Loucy (cell line): ENCODE measurements around the gene STAB2.

Experiments used
- CTCF ChIP-seq: fragments of 200-600 bp; sonication (generic); conservative IDR thresholded peaks from 2 replicates; pipeline ENCODE4 v1.5.1; 2014; ENCODE audit warnings: mild to moderate bottlenecking, antibody characterized with exemption, low read length
- EZH2phosphoT487 ChIP-seq: fragments of 200-600 bp; IDR thresholded peaks from 2 replicates; pipeline ENCODE4 v1.6.1; 2018; ENCODE audit warnings: antibody characterized with exemption, mild to moderate bottlenecking, moderate library complexity, borderline replicate concordance

DNA sequence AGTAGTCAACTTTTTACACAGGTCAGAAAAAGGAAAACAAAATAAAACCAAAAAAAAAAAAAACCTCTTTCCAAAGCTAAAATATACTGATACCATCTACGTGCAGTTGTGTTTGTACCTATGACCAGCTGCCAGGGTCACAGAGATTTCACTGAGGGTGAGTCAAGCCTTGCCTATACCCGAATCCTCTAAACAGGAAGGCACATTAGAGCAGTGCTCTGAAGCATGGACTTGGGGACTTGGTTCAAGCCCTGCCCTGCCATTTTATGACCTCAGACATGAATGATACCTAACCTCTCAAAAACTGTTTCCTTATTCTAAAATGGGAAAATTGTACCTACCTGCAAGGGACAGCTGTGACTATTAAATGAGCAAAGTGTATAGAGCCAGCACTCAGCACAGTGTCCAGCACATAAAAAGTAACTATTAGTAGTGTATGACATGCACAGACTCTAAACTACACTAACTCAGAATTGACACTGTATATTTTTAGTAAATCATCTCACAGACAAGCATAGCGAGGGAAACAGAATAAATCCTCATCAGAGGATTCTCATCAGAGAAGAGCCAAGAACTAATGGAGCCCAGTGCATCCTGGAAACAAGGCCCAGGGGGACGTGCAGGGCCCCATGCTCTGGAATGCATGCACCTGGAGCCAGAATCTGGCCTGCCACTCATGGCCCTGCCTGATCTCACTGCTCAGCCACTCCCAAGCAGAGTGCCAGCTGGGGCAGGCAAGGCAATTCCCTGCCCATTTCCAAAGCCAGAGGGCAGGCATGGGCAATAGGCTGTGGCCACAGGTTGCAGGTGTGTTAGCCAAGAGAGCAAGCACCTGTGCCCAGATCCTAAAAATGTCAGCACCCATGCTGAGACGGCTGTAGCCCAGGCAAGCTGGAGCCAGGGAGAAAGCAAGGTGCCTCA lies 196.9 kb downstream of the STAB2 start:
- TF ChIP-seq CTCF (no peak), EZH2phosphoT487 (no peak)
